ENCODE results near the gene CDH20. TPM values are rescaled to one million over a fixed set of nuclear protein-coding genes. Genes with fewer than 3 reads are reported as not detected.

The CDH20 gene
- total RNA-seq, 1 experiment from 2014 or later = not detected

- TF ChIP-seq TCF7L2 (IDR thresholded peaks at IDR 0.05; ENCODE audit: borderline replicate concordance, extremely low read depth, insufficient read depth, insufficient read length) (no peak), ZFX (IDR thresholded peaks at IDR 0.05) (no peak), SRF (IDR thresholded peaks at IDR 0.05; ENCODE audit: low read depth) (no peak)
- TF ChIP-seq, protein P1, sequence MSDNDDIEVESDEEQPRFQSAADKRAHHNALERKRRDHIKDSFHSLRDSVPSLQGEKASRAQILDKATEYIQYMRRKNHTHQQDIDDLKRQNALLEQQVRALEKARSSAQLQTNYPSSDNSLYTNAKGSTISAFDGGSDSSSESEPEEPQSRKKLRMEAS (IDR thresholded peaks at IDR 0.05) = no peak
- Histone ChIP-seq H4K20me1 (ENCODE audit: insufficient read depth) (no peaks in the 10 kb centered on the region), H3K4me2 (ENCODE audit: low read length) (no peak overlapping the region), H3K27ac (ENCODE audit: low read depth, low read length) (no peak overlapping the region), H3K9me2 (ENCODE audit: insufficient read depth) (no peaks in the 10 kb centered on the region), H3K27me3 (ENCODE audit: insufficient read depth, low read length) (no peaks in the 10 kb centered on the region), H3K9me3 (ENCODE audit: control insufficient read depth in 1 of 2, insufficient read depth in 1 of 2, low read depth in 1 of 2, low read length in 2 of 2) (no peaks in the 10 kb centered on the region), H3K9ac (ENCODE audit: low read length) (no peak overlapping the region), H3K79me2 (ENCODE audit: insufficient read depth, low read length) (no peaks in the 10 kb centered on the region), H3K36me3 (ENCODE audit: control insufficient read depth in 1 of 2, insufficient read depth in 2 of 2, low read length in 2 of 2) (no peaks in the 10 kb centered on the region), H3K4me3 (replicated peaks in 1 of 2; ENCODE audit: low read depth in 1 of 2, low read length in 2 of 2) (no peak overlapping the region), H3K4me1 (ENCODE audit: control insufficient read depth in 1 of 2, insufficient read depth in 2 of 2, low read length in 2 of 2) (peaks cover 0 to 5% of the 10 kb centered on the region in 2 experiments; a peak in 2 of 4 replicates), H2AFZ (ENCODE audit: low read depth, low read length, poor library complexity, severe bottlenecking) (no peak overlapping the region)
- ChIA-PET POLR2A (no interaction called here), RAD21 (ENCODE audit: low non-redundant PET in 1 of 2, low total read pairs in 2 of 2, uncharacterized antibody in 2 of 2, unreplicated experiment in 2 of 2) (no interaction called here), CTCF (no interaction called here)
- DNase-seq (ENCODE audit: low read depth, low spot score) (no peak), ATAC-seq (no peak)
- BruUV-seq (replicated peaks) = no TSS peak
- intact Hi-C loops (cut with micrococcal nuclease) = no loop called here
Measured at GRCh38 chr18:61545281-61546245, 212.3 kb downstream of the CDH20 start.

DNA sequence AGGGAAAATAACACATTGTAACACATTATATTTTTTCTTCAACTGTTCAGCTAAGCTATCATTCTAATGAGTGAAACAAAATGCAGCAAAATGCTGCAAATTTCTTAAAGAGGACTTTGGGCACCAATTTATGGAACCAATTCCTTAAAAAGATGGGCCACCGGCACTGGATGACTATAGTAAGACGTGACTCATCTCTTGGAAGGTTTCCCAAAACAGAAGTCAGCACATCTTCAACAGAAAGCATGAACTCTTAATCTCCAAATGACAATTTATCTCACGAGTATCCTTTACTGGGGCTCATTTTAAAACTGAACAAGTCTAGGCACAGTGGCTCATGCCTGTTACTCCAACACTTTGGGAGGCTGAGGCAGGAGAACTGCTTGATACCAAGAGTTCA, 213.4 kb downstream of the CDH20 start:
- Histone ChIP-seq H3K4me2 (ENCODE audit: low read length) (no peak overlapping the region; the same call in 1 of the 2 replicates), H4K20me1 (ENCODE audit: insufficient read depth) (no peaks in the 10 kb centered on the region), H3K4me3 (replicated peaks in 1 of 2; ENCODE audit: low read depth in 1 of 2, low read length in 2 of 2) (no peak overlapping the region), H3K36me3 (ENCODE audit: control insufficient read depth in 1 of 2, insufficient read depth in 2 of 2, low read length in 2 of 2) (no peaks in the 10 kb centered on the region), H3K27ac (ENCODE audit: low read depth, low read length) (no peak overlapping the region), H3K9me3 (ENCODE audit: control insufficient read depth in 1 of 2, insufficient read depth in 1 of 2, low read depth in 1 of 2, low read length in 2 of 2) (no peaks in the 10 kb centered on the region), H3K79me2 (ENCODE audit: insufficient read depth, low read length) (no peaks in the 10 kb centered on the region), H3K9me2 (ENCODE audit: insufficient read depth) (no peaks in the 10 kb centered on the region), H3K4me1 (ENCODE audit: control insufficient read depth in 1 of 2, insufficient read depth in 2 of 2, low read length in 2 of 2) (peaks cover 0 to 5% of the 10 kb centered on the region in 2 experiments; a peak in 2 of 4 replicates), H3K27me3 (ENCODE audit: insufficient read depth, low read length) (no peaks in the 10 kb centered on the region), H3K9ac (ENCODE audit: low read length) (no peak overlapping the region), H2AFZ (ENCODE audit: low read depth, low read length, poor library complexity, severe bottlenecking) (no peak overlapping the region)
- BruUV-seq (replicated peaks) = no TSS peak
- ATAC-seq = no peak
- ChIA-PET RAD21 (ENCODE audit: low non-redundant PET in 1 of 2, low total read pairs in 2 of 2, uncharacterized antibody in 2 of 2, unreplicated experiment in 2 of 2) (no interaction called here), CTCF (no interaction called here), POLR2A (no interaction called here)
- DNase-seq (ENCODE audit: low read depth, low spot score) = peak; percentile 7
- TF ChIP-seq ZNF274 (IDR thresholded peaks at IDR 0.05; ENCODE audit: low read depth, low read length) (no peak), FOSL1 (IDR thresholded peaks at IDR 0.05; ENCODE audit: low read depth) (0 out of 2 replicates have a peak, but pooled peaks have one; percentile 27)
- intact Hi-C loops (cut with micrococcal nuclease) = no loop called here
